Measurements from ENCODE around the gene FAM151A.

Gene FAM151A

GRCh38 chr1:54575605-54576290, 47.6 kb downstream of the FAM151A start:
- no peak for DNase-seq

GRCh38 chr1:54575161-54575560, 48.2 kb downstream of the FAM151A start:
- no peak for DNase-seq

GRCh38 chr1:54574158-54574778, 49.1 kb downstream of the FAM151A start:
- no peak for DNase-seq

- DNase-seq = no peak
Measured at GRCh38 chr1:54572542-54572850, 50.8 kb downstream of the FAM151A start.

GRCh38 chr1:54571803-54572541, 51.4 kb downstream of the FAM151A start:
- DNase-seq = no peak

- no peak for DNase-seq
Measured at GRCh38 chr1:54571326-54571725, 52.0 kb downstream of the FAM151A start.

GRCh38 chr1:54570161-54570560, 53.2 kb downstream of the FAM151A start:
- DNase-seq = no peak

- no peak for DNase-seq
Measured at GRCh38 chr1:54569339-54569738, 54.0 kb downstream of the FAM151A start.

- DNase-seq = no peak
Measured at GRCh38 chr1:54567961-54568360, 55.4 kb downstream of the FAM151A start.

GRCh38 chr1:54566438-54567141, 56.7 kb downstream of the FAM151A start:
- DNase-seq = no peak

GRCh38 chr1:54565113-54565501, 58.2 kb downstream of the FAM151A start:
- no peak for DNase-seq

GRCh38 chr1:54564312-54565112, 58.8 kb downstream of the FAM151A start:
- no peak for DNase-seq

GRCh38 chr1:54559771-54560231, 63.5 kb downstream of the FAM151A start:
- DNase-seq = no peak

Measured in activated CD4-positive, CD25-positive, alpha-beta regulatory T cell treated with anti-CD3 and anti-CD28 coated beads, Interleukin-2, amount 50 U/mL, for 72 hours (primary cell).